Bronchial epithelial cell (primary cell): ENCODE data around the gene GPR84. TPM values are rescaled to one million over a fixed set of nuclear protein-coding genes. Genes with fewer than 3 reads are reported as not detected.

Source experiments
- DNase-seq: peaks from one replicate; pipeline ENCODE4 v3.0.0-alpha.2; 2010; ENCODE audit warnings: low read depth
- FAIRE-seq: peaks from 2 replicates; lab custom pipeline; 2011; peaks lifted over from hg19 to GRCh38; lab: Jason Lieb, UNC
- H3K27me3 ChIP-seq: 2 replicates; pipeline ENCODE4 v1.5.1; 2011; ENCODE audit warnings: low read length; ENCODE audit not compliant: control insufficient read depth, insufficient read depth
- H3K36me3 ChIP-seq: 2 replicates; pipeline ENCODE4 v1.5.1; 2011; ENCODE audit warnings: low read length; ENCODE audit not compliant: control insufficient read depth, insufficient read depth
- H3K4me3 ChIP-seq: 2 replicates; pipeline ENCODE4 v1.5.1; 2011; ENCODE audit warnings: mild to moderate bottlenecking, low read depth, low read length, control low read depth
- total RNA-seq: library from RNA; depleted of rRNA; stranded (reverse); fragments of >200 nt; gene quantifications from 2 replicates; pipeline ENCODE4 v1.2.1, GENCODE V29; 2014
- TF ChIP-seq, protein P1 (sequence below): IDR thresholded peaks from 2 replicates; pipeline ENCODE4 v1.5.1; 2011; ENCODE audit warnings: mild to moderate bottlenecking, moderate library complexity, low read length, control low read depth, inconsistent platforms; ENCODE audit not compliant: insufficient read depth, severe bottlenecking

The GPR84 gene
- total RNA-seq, 1 donor from 2014 or later, result not detected

GRCh38 chr12:54376596-54376995 is 12.3 kb upstream of the GPR84 start:
- Histone ChIP-seq H3K36me3 (peaks cover 53% of the 10 kb centered on the region), H3K4me3 (no peak overlapping the region), H3K27me3 (no peaks in the 10 kb centered on the region)
- FAIRE-seq (no peak), DNase-seq (no peak)
- TF ChIP-seq, protein P1, sequence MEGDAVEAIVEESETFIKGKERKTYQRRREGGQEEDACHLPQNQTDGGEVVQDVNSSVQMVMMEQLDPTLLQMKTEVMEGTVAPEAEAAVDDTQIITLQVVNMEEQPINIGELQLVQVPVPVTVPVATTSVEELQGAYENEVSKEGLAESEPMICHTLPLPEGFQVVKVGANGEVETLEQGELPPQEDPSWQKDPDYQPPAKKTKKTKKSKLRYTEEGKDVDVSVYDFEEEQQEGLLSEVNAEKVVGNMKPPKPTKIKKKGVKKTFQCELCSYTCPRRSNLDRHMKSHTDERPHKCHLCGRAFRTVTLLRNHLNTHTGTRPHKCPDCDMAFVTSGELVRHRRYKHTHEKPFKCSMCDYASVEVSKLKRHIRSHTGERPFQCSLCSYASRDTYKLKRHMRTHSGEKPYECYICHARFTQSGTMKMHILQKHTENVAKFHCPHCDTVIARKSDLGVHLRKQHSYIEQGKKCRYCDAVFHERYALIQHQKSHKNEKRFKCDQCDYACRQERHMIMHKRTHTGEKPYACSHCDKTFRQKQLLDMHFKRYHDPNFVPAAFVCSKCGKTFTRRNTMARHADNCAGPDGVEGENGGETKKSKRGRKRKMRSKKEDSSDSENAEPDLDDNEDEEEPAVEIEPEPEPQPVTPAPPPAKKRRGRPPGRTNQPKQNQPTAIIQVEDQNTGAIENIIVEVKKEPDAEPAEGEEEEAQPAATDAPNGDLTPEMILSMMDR, result no peak

DNA sequence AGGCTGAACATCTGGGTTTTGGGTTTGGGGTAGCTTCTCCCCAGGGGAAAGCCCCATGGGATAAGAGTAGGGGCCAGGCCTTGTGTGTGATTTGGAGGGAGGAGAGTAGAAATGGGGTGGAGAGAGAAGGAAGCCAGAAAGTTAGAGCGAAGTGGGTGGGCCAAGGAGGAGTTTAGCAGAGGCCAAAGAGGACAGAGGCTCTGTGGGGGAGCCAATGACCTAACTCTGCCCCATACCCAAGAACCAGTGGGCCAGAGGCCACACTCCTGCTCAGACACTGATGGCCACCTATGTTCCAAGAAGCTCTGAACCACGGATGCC is 10.9 kb upstream of the GPR84 start:
- Histone ChIP-seq H3K4me3 (no peak overlapping the region), H3K36me3 (peaks cover 61% of the 10 kb centered on the region), H3K27me3 (no peaks in the 10 kb centered on the region)
- no peak for FAIRE-seq
- no peak for DNase-seq
- TF ChIP-seq, protein P1, result no peak

GRCh38 chr12:54374562-54375258 is 10.4 kb upstream of the GPR84 start:
- Histone ChIP-seq H3K36me3 (peaks cover 60% of the 10 kb centered on the region), H3K4me3 (no peak overlapping the region), H3K27me3 (no peaks in the 10 kb centered on the region)
- no peak for DNase-seq
- no peak for FAIRE-seq
- TF ChIP-seq, protein P1, result no peak

DNA sequence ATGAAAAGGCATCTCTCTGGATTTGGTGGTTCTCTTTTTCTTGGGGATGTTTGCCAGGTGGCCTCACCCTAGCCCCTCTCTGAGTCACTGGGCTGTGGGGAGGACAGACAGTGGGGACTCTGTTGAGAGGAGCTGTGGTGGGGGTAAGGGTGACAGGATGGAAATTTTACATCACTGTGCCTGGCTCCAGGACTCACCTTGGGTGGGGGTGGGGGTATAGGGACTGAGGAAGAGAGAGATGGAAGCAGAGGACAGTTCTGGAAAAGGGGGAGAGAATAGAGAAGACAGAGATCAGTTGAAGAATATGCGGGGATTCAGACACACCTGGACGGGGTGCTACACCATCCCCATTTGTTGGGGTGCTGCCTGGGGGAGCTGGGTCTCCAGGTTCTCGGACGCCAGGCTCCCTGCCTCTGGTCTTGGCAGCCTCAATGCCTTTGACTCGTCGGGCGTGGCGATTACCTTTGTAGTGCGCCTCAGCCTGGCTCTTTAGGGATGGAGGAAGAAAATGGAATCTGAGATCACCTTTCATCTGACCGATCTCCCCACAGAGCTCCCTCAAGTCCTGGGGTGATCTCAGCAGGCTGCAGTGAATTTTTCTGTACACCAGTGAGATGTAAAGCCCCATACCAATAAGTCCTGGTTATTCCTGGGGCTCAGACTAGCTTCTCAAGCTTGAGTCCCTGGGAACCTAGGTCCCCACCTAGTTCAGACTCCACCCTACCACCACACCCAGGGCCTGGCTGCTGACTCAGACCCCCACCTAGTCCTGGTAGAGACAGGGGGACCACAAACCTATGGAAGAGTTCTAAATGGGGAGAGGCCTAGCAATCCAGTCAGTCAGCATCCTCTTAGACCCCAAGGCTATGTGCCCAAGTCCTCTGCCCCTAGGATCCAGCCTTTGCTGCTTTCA is 9.6 kb upstream of the GPR84 start:
- Histone ChIP-seq H3K36me3 (peaks cover 58% of the 10 kb centered on the region), H3K27me3 (no peaks in the 10 kb centered on the region), H3K4me3 (no peak overlapping the region)
- peak; percentile 59 for DNase-seq
- no peak for FAIRE-seq
- TF ChIP-seq, protein P1, result no peak

DNA sequence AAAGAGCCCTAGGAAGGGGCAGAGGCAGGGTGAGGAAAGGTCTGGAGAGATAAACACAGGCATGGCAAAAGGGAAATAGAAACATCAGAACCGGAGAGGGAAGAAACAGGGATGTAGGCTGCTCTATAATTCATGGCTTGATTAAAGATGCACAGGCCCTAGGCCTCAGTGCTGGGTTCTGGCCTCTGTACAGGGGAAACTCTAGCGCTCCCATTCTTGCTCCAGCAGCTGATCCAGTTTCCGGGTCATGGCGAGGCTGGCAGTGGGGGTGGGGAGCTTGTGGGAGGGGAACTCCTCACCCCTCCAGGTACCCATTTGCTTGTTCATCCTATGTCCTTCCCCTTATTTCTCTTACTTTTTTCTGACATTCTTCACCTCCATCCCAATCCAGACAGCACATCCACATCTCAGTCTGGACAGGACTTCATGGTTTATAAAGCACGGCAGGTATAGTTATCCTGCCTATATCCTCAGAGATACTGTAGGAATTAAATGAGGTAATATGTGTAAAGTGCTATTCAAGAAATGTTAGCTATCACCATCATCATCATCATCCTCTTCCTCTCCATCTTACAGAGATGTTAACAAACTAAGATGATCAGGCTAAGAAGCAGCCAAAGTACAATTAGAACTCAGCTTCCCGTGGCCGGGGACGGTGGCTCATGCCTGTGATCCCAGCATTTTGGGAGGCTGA is 8.0 kb upstream of the GPR84 start:
- TF ChIP-seq, protein P1, result no peak
- H3K36me3 ChIP-seq, result peaks cover 47% of the 10 kb centered on the region
- H3K27me3 ChIP-seq, result no peaks in the 10 kb centered on the region
- no peak for FAIRE-seq
- no peak overlapping the region for H3K4me3 ChIP-seq
- DNase-seq, result no peak
